Gastrocnemius medialis (tissue), 4 donors: ENCODE results near the gene EEFSEC. TPM values are rescaled to one million over a fixed set of nuclear protein-coding genes. Genes with fewer than 3 reads are reported as not detected.

Experiments
- ATAC-seq, 2 donors: fragments of 150-250 bp; one replicate each; pipeline ENCODE4 v1.9.1; 2016
- DNase-seq, 2 donors: peaks; one replicate each; pipeline ENCODE4 v3.0.0-alpha.2; 2019
- H3K27ac ChIP-seq, 4 donors: fragments of 200-600 bp; sonication (generic); 1 replicate in 1 of 4; 2 replicates in 3 of 4; pipeline ENCODE4 v1.5.1; 2016 to 2018; ENCODE audit warnings: mild to moderate bottlenecking in 2 of 4, moderate library complexity in 1 of 4
- H3K27me3 ChIP-seq, 3 donors: fragments of 200-600 bp; sonication (generic) in 2 of 3; 1 replicate in 1 of 3; 2 replicates in 2 of 3; pipeline versions ENCODE4 v1.5.1 to v1.6.0; 2016 to 2019; ENCODE audit warnings: mild to moderate bottlenecking in 1 of 3, moderate library complexity in 1 of 3
- H3K36me3 ChIP-seq, 2 donors: fragments of 200-600 bp; sonication (generic) in 1 of 2; one replicate each; pipeline ENCODE4 v1.5.1; 2017 to 2018
- H3K4me1 ChIP-seq, 2 donors: fragments of 200-600 bp; sonication (generic) in 1 of 2; one replicate each; pipeline ENCODE4 v1.5.1; 2016 to 2017; ENCODE audit warnings: mild to moderate bottlenecking in 2 of 2
- H3K4me3 ChIP-seq, 4 donors: fragments of 200-600 bp; sonication (generic) in 3 of 4; 1 replicate in 1 of 4; 2 replicates in 3 of 4; pipeline ENCODE4 v1.5.1; 2016 to 2019; ENCODE audit warnings: mild to moderate bottlenecking in 2 of 4
- H3K9me3 ChIP-seq, 3 donors: fragments of 200-600 bp; sonication (generic) in 2 of 3; 1 replicate in 1 of 3; 2 replicates in 2 of 3; pipeline ENCODE4 v1.5.1; 2016 to 2019
- POLR2A ChIP-seq, 2 donors: fragments of 450-650 bp; IDR thresholded peaks; one replicate each; pipeline ENCODE4 v1.6.1; 2017; ENCODE audit warnings: antibody characterized with exemption in 2 of 2, mild to moderate bottlenecking in 2 of 2, moderate library complexity in 2 of 2
- in situ Hi-C, 4 donors: fragments of 200-750 bp; cut with MboI; loops; one replicate each; pipeline versions ENCODE4 v1.15.0 to v1.8.0; 2017; ENCODE audit warnings: low sequenced_read_pairs in 4 of 4
- intact Hi-C: fragments of 100-400 bp; cut with DNase I; formaldehyde crosslinking; loops from one replicate; pipeline ENCODE4 v1.15.1; 2023; ENCODE audit warnings: low total_unique reads
- total RNA-seq, 4 donors: library from RNA; depleted of rRNA; stranded (reverse); fragments of >200 nt; gene quantifications; one replicate each; pipeline versions ENCODE4 v1.1.0 to v1.2.3, GENCODE V29; 2016
- TF ChIP-seq, protein P1 (sequence below), 5 experiments: fragments of 450-650 bp in 3 of 5; fragments of 200-600 bp in 2 of 5; sonication (generic) in 2 of 5; IDR thresholded peaks in 4 of 5; conservative IDR thresholded peaks in 1 of 5; 1 replicate in 4 of 5; 2 replicates in 1 of 5; pipeline ENCODE4 v1.5.1; 2016 to 2019; ENCODE audit warnings: antibody characterized with exemption in 5 of 5, mild to moderate bottlenecking in 3 of 5, moderate library complexity in 3 of 5

Gene EEFSEC
- total RNA-seq, 4 donors from 2014 or later = 21.0 to 29.4 (median 23.4) TPM

DNA sequence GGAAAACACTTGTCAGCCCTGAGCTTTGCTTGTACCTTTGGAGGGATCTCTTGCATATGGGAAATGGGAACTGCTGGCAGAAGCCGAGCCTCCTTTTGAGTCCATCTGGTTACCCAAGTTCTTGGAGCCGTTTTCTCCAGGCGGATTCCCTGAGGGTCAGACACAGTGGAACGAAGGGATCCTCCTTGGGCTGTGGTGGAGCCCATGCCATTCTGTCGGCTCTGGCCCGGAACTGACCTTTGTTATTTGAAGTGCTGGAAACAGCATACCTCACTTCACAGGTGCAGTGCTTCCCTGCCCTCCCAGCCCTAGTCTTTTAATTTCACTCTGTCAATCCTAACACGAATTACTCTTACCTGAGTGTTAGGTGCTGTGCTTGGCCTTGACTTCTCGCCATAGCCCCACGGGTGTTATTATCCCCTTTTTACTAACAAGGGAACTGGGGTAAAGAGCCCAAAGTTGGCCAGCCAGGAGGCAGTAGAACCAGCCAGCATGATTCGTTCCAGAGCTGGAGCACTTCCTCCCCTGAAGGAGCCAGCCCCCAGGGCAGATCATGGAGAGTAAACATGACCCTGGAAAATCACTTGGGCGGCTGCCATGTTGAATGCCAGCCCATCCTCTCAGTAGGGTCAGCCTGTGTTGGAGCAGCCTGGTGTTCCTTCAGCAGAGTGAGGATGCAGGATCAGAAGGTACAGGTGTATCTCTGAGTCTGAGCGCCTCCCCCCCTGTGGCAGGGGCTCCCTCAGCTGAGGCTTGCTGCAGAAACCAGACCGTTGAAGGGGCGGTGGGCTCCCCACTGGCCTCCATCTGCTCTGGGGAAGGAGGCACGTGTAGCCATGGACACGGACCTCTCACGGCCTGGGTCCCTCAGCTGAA is 170.2 kb downstream of the EEFSEC start:
- H3K9me3 ChIP-seq = no peaks in the 10 kb centered on the region
- intact Hi-C loops (loop anchor here (10.0 kb wide), 1 partner anchor 229 kb away; no protein-coding TSS in a partner anchor), in situ Hi-C loops (loop anchor here in 1 of 4 donors (10.0 kb wide), 1 partner anchor 149 kb away; no protein-coding TSS in a partner anchor)
- H3K27ac ChIP-seq = no peak overlapping the region
- no peaks in the 10 kb centered on the region for H3K27me3 ChIP-seq
- H3K36me3 ChIP-seq = no peaks in the 10 kb centered on the region
- no peak overlapping the region for H3K4me3 ChIP-seq
- peaks cover 7 to 18% of the 10 kb centered on the region in 2 donors for H3K4me1 ChIP-seq
- no peak for TF ChIP-seq POLR2A (IDR thresholded peaks at IDR 0.05)
- TF ChIP-seq, protein P1, sequence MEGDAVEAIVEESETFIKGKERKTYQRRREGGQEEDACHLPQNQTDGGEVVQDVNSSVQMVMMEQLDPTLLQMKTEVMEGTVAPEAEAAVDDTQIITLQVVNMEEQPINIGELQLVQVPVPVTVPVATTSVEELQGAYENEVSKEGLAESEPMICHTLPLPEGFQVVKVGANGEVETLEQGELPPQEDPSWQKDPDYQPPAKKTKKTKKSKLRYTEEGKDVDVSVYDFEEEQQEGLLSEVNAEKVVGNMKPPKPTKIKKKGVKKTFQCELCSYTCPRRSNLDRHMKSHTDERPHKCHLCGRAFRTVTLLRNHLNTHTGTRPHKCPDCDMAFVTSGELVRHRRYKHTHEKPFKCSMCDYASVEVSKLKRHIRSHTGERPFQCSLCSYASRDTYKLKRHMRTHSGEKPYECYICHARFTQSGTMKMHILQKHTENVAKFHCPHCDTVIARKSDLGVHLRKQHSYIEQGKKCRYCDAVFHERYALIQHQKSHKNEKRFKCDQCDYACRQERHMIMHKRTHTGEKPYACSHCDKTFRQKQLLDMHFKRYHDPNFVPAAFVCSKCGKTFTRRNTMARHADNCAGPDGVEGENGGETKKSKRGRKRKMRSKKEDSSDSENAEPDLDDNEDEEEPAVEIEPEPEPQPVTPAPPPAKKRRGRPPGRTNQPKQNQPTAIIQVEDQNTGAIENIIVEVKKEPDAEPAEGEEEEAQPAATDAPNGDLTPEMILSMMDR (IDR thresholded peaks at IDR 0.05 in 4 of 5, conservative IDR thresholded peaks at IDR 0.05 in 1 of 5) = no peak
- ATAC-seq (no peak), DNase-seq (no peak)

DNA sequence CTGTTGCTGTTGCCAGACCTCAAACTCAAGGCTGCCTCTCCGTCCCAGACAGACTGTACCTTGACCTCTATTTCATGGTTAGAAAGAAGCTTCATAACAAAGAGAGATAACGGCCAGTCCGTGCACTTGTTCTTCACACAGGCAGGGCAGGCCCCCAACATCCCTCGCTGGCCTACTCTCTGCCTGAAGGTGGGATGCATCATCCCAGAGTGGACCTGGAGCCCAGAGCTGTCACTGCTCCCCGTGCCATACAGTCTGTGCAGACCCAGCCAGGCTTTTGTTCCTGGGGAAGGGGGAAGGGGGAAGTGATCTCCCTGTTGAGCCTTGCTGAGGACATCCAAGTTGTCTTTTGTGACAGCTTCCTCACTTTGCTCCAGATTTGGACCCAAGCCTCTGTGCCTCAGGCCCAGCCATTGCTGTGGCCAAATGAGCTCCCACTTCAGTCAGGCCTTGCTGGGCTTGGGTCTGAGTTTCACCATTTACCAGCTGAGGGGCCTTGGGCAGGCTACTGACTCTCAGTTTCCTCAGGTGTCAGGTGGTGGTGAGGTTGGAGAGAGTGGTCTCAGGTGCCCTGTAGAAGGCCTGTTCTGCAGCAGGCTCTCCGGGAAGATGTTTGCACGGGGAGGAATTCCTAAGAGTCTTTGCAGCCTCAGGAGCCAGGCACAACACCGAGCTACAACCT is 171.8 kb downstream of the EEFSEC start:
- Histone ChIP-seq H3K9me3 (no peaks in the 10 kb centered on the region), H3K27ac (no peak overlapping the region), H3K36me3 (no peaks in the 10 kb centered on the region), H3K4me1 (peaks cover 7 to 15% of the 10 kb centered on the region in 2 donors), H3K27me3 (no peaks in the 10 kb centered on the region), H3K4me3 (no peak overlapping the region)
- ATAC-seq = no peak
- TF ChIP-seq, protein P1 (IDR thresholded peaks at IDR 0.05 in 4 of 5, conservative IDR thresholded peaks at IDR 0.05 in 1 of 5) = no peak
- no peak for TF ChIP-seq POLR2A (IDR thresholded peaks at IDR 0.05)
- in situ Hi-C loops (loop anchor here in 1 of 4 donors (10.0 kb wide), 1 partner anchor 150 kb away; no protein-coding TSS in a partner anchor), intact Hi-C loops (loop anchor here (10.0 kb wide), 1 partner anchor 230 kb away; no protein-coding TSS in a partner anchor)
- DNase-seq = no peak

DNA sequence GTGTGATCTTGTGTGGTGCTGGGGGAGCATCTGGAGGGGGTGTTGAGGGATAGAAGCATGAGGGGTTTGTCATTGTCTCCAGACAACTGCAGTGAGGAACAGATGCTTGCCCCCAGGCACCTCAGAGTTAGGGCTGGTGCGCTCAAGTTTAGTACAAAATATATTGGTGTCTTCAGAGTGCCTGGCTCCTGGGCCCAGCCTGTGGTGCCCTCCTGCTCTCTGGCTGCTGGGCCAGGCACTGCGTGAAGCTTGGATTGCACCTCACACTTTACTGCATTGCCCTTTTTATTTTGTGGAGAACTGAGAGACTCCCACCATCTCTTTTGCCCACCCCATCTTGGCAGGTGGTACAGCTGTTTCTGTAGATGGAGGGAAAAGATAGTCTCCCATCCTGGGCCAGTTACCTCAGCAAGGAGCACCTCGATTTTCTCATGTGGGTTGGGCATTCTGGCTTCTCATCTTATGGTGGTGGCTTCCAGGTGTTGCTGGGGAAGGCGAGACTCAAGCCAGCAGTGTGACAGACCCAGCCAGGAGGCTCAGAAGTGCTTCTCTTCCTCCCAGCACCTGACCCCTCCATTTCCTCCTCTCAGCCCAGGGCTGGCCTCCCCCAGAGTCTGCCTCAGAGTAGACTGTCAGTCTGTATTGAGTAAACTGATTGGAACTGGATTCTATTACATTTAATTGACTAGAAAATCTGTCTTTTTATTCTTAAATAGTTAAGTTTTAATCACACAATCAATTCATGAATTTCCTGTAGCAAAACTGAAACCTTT is 173.0 kb downstream of the EEFSEC start:
- in situ Hi-C loops (loop anchor here in 1 of 4 donors (10.0 kb wide), 1 partner anchor 151 kb away; no protein-coding TSS in a partner anchor), intact Hi-C loops (loop anchor here (10.0 kb wide), 1 partner anchor 231 kb away; no protein-coding TSS in a partner anchor)
- H3K27ac ChIP-seq = no peak overlapping the region
- peaks cover 7 to 9% of the 10 kb centered on the region in 2 donors for H3K4me1 ChIP-seq
- no peak overlapping the region for H3K4me3 ChIP-seq
- H3K9me3 ChIP-seq = no peaks in the 10 kb centered on the region
- ATAC-seq (no peak), DNase-seq (no peak)
- H3K36me3 ChIP-seq = no peaks in the 10 kb centered on the region
- no peak for TF ChIP-seq POLR2A (IDR thresholded peaks at IDR 0.05)
- TF ChIP-seq, protein P1 (IDR thresholded peaks at IDR 0.05 in 4 of 5, conservative IDR thresholded peaks at IDR 0.05 in 1 of 5) = no peak
- H3K27me3 ChIP-seq = no peaks in the 10 kb centered on the region

DNA sequence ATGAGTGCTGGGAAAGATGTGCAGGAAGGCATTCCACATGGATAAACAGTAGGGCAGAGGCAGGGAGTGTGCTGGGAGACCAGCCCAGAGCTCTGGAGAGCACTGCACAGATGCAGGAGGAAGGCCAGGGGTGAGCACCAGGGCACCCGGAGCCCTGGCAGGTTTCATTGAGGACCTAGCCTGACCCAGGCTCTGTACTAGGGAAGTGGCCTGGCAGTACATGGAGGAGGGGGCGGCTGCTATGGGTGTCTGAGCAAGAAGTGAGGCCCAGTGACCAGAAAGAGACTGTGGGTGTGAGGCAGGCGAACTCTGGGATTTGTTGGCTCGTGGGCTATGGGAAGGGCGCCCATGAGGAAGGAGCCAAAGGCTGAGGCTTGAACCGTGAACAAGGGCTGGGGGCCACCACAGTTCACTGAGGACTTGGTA is 174.3 kb downstream of the EEFSEC start:
- H3K27ac ChIP-seq = no peak overlapping the region

More for the DNA sequence above, 174.3 kb downstream of the EEFSEC start:
- H3K4me3 ChIP-seq = no peak overlapping the region
- in situ Hi-C loops = loop anchor here in 1 of 4 donors (10.0 kb wide), 1 partner anchor 153 kb away; no protein-coding TSS in a partner anchor
- no peaks in the 10 kb centered on the region for H3K27me3 ChIP-seq
- H3K36me3 ChIP-seq = no peaks in the 10 kb centered on the region
- no peaks in the 10 kb centered on the region for H3K9me3 ChIP-seq
- peaks cover 7 to 9% of the 10 kb centered on the region in 2 donors for H3K4me1 ChIP-seq
- DNase-seq (no peak), ATAC-seq (no peak)
- intact Hi-C loops = loop anchor here (10.0 kb wide), 1 partner anchor 233 kb away; no protein-coding TSS in a partner anchor
- TF ChIP-seq, protein P1 (IDR thresholded peaks at IDR 0.05 in 4 of 5, conservative IDR thresholded peaks at IDR 0.05 in 1 of 5) = no peak
